Measurements from ENCODE around the gene ZNF638. TPM values are rescaled to one million over a fixed set of nuclear protein-coding genes. Genes with fewer than 3 reads are reported as not detected.
"Not testable (repeated sequence)": the region's sequence is repeated elsewhere in the genome, so short reads cannot be mapped to it uniquely, and the experiment has no call there.

The ZNF638 gene
- polyA plus RNA-seq, 1 of the 3 experiments (the other 2 are of a cell fraction) = 28.1 TPM

DNA sequence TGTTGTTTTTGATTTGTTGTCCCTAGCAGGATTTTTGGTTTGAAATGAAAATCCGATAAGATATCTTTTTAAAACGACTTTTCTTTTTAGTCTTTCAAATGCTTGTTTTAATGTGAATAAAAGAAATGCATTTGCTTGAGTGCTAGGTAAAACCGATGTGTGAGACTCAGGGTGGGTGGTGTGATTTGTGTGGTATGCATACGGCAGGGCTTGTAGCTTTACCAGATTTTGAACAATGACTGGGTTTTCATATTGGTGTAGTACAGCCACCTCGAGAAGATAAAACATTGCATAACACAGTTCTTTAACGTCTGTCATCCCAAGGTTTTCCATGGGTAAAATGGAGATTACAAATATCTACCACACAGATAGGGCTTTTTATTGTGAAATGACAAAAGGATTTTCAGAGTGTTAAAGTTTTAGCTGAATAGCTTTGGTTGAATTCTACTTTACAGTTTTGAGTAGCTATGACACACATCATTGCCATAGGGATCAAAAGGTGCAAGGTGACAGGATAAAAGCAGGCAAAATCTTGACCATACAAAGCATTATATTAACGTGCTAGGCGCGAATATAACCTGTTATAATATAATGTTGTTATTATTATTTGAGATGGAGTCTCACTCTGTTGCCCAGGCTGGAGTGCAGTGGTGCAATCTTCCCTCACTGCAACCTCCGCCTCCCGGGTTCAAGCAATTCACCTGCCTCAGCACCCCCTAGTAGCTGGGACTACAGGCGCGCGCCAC lies 824 bp upstream of the ZNF638 start:
- Histone ChIP-seq H3K27ac (ENCODE audit: low read depth in 2 of 2, low read length in 1 of 2) (no peak overlapping the region), H3K4me2 (peak overlapping the region; percentile 55; the same call in 1 of the 2 replicates), H3K9me2 (no peaks in the 10 kb centered on the region), H4K20me1 (ENCODE audit: insufficient read depth) (peaks cover 29% of the 10 kb centered on the region), H2AFZ (ENCODE audit: low read depth) (peak overlapping the region; percentile 97), H3K4me3 (ENCODE audit: low read depth in 2 of 2, low read length in 1 of 2) (peak overlapping the region in 1 of 2 experiments; percentile 91; a peak in 2 of 4 replicates), H3K9ac (no peak overlapping the region; the same call in 1 of the 2 replicates), H3F3A (replicated peaks; ENCODE audit: insufficient read depth) (no peaks in the 10 kb centered on the region), H3K9me3 (no peaks in the 10 kb centered on the region), H3K4me1 (ENCODE audit: control insufficient read depth in 1 of 2, insufficient read depth in 2 of 2, low read depth in 1 of 2, low read length in 1 of 2) (peaks cover 0 to 11% of the 10 kb centered on the region in 2 experiments; a peak in 2 of 4 replicates), H3K27me3 (ENCODE audit: insufficient read depth) (no peaks in the 10 kb centered on the region), H3K79me2 (ENCODE audit: insufficient read depth) (peaks cover 41% of the 10 kb centered on the region), H3K36me3 (replicated peaks in 1 of 2; ENCODE audit: control insufficient read depth in 1 of 2, insufficient read depth in 2 of 2, low read length in 1 of 2) (peaks cover 2 to 7% of the 10 kb centered on the region in 2 experiments)
- 66% methylated on average over 14 of the region's 14 CpGs for WGBS (ENCODE audit: low lambda C conversion rate)
- CTCF ChIA-PET = interaction anchor here (0.6 to 4.3 kb wide), 20 partner anchors 10 to 1494 kb away, joined by 3 to 32 read pairs (median 4); partner anchors contain the start of gene PAIP2B
- no peak for DNase-seq
- no peak for TF ChIP-seq TEAD4 (IDR thresholded peaks at IDR 0.05; ENCODE audit: borderline replicate concordance, insufficient read depth)
- no peak for TF ChIP-seq SIN3A (IDR thresholded peaks at IDR 0.05; ENCODE audit: borderline replicate concordance, low read depth, low read length)
- POLR2A ChIA-PET = interaction anchor here (0.6 to 1.6 kb wide), 3 partner anchors 31 to 127 kb away, joined by 3 to 6 read pairs (median 3); no protein-coding TSS in a partner anchor

DNA sequence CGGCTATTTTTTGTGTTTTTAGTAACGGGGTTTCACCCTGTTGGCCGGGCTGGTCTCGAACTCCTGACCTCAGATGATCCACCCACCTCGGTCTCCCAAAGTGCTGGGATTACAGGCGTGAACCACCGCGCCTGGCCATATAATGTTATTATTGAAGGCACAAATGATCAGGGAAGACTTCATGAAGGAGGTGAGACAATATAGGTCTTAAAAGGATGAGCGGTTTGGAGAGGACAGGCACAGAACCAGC lies 326 bp upstream of the ZNF638 start:
- H3K9ac ChIP-seq = not testable (repeated sequence)

DNA sequence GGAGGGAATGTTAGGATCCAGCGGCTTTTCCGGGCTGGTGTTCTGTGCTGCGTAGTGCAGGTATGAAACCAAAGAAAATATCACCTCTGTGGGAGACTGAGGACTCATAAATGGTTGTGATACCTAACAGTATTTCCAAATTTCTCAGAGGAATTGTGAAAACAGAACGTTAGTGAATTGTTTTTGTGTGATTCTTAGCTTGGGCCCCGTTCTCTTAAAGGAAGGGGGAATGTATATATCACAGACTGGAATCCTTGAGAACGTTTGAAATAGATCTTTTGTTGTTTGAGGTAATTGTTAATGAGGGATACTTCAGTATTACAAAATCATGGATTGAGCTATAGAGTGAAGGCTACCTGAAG lies 834 bp downstream of the ZNF638 start:
- Histone ChIP-seq H3K27me3 (ENCODE audit: insufficient read depth) (no peaks in the 10 kb centered on the region), H4K20me1 (ENCODE audit: insufficient read depth) (peaks cover 46% of the 10 kb centered on the region), H3K27ac (ENCODE audit: low read depth in 2 of 2, low read length in 1 of 2) (peak overlapping the region; percentile 76 to 97; a peak in 3 of 4 replicates), H2AFZ (ENCODE audit: low read depth) (no peak overlapping the region), H3K4me1 (ENCODE audit: control insufficient read depth in 1 of 2, insufficient read depth in 2 of 2, low read depth in 1 of 2, low read length in 1 of 2) (peaks cover 0 to 14% of the 10 kb centered on the region in 2 experiments; a peak in 3 of 4 replicates), H3K4me3 (ENCODE audit: low read depth in 2 of 2, low read length in 1 of 2) (peak overlapping the region; percentile 91 to 94), H3K36me3 (replicated peaks in 1 of 2; ENCODE audit: control insufficient read depth in 1 of 2, insufficient read depth in 2 of 2, low read length in 1 of 2) (peaks cover 2 to 9% of the 10 kb centered on the region in 2 experiments), H3K9ac (peak overlapping the region; percentile 92), H3K9me2 (no peaks in the 10 kb centered on the region), H3K4me2 (peak overlapping the region; percentile 75), H3F3A (replicated peaks; ENCODE audit: insufficient read depth) (no peaks in the 10 kb centered on the region), H3K9me3 (no peaks in the 10 kb centered on the region), H3K79me2 (ENCODE audit: insufficient read depth) (peaks cover 58% of the 10 kb centered on the region)
- WGBS (ENCODE audit: low lambda C conversion rate) = 0% methylated on average over 6 of the region's 6 CpGs
- POLR2A ChIA-PET = interaction anchor here (1.0 to 1.6 kb wide), 3 partner anchors 54 to 105 kb away, joined by 3 to 6 read pairs (median 4); partner anchors contain the start of gene PAIP2B
- CTCF ChIA-PET = interaction anchor here (0.8 to 4.3 kb wide), 8 partner anchors 20 to 260 kb away, joined by 3 to 32 read pairs (median 4); no protein-coding TSS in a partner anchor
- no peak for DNase-seq
- TF ChIP-seq, protein P1, sequence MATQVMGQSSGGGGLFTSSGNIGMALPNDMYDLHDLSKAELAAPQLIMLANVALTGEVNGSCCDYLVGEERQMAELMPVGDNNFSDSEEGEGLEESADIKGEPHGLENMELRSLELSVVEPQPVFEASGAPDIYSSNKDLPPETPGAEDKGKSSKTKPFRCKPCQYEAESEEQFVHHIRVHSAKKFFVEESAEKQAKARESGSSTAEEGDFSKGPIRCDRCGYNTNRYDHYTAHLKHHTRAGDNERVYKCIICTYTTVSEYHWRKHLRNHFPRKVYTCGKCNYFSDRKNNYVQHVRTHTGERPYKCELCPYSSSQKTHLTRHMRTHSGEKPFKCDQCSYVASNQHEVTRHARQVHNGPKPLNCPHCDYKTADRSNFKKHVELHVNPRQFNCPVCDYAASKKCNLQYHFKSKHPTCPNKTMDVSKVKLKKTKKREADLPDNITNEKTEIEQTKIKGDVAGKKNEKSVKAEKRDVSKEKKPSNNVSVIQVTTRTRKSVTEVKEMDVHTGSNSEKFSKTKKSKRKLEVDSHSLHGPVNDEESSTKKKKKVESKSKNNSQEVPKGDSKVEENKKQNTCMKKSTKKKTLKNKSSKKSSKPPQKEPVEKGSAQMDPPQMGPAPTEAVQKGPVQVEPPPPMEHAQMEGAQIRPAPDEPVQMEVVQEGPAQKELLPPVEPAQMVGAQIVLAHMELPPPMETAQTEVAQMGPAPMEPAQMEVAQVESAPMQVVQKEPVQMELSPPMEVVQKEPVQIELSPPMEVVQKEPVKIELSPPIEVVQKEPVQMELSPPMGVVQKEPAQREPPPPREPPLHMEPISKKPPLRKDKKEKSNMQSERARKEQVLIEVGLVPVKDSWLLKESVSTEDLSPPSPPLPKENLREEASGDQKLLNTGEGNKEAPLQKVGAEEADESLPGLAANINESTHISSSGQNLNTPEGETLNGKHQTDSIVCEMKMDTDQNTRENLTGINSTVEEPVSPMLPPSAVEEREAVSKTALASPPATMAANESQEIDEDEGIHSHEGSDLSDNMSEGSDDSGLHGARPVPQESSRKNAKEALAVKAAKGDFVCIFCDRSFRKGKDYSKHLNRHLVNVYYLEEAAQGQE (IDR thresholded peaks at IDR 0.05; ENCODE audit: low read depth, low read length) = no peak
- TF ChIP-seq RAD21 (IDR thresholded peaks at IDR 0.05; ENCODE audit: low read length) (no peak), CHD2 (IDR thresholded peaks at IDR 0.05; ENCODE audit: low read length, partially characterized antibody) (no peak), ELF1 (IDR thresholded peaks at IDR 0.05) (no peak), NRF1 (IDR thresholded peaks at IDR 0.05; ENCODE audit: low read depth, low read length) (no peak), RXRA (IDR thresholded peaks at IDR 0.05; ENCODE audit: borderline replicate concordance, low read depth) (no peak), TAF1 (IDR thresholded peaks at IDR 0.05; ENCODE audit: borderline replicate concordance, low read depth, low read length) (no peak), FOXM1 (IDR thresholded peaks at IDR 0.05; ENCODE audit: low read depth) (no peak), EZH2phosphoT487 (IDR thresholded peaks at IDR 0.05; ENCODE audit: borderline replicate concordance, low read depth) (no peak), TEAD4 (IDR thresholded peaks at IDR 0.05; ENCODE audit: borderline replicate concordance, insufficient read depth) (no peak), SIN3A (IDR thresholded peaks at IDR 0.05; ENCODE audit: borderline replicate concordance, low read depth, low read length) (no peak)
- TF ChIP-seq, protein P2, sequence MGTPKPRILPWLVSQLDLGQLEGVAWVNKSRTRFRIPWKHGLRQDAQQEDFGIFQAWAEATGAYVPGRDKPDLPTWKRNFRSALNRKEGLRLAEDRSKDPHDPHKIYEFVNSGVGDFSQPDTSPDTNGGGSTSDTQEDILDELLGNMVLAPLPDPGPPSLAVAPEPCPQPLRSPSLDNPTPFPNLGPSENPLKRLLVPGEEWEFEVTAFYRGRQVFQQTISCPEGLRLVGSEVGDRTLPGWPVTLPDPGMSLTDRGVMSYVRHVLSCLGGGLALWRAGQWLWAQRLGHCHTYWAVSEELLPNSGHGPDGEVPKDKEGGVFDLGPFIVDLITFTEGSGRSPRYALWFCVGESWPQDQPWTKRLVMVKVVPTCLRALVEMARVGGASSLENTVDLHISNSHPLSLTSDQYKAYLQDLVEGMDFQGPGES (IDR thresholded peaks at IDR 0.05; ENCODE audit: low read depth, low read length) = no peak
- TF ChIP-seq, protein P3, sequence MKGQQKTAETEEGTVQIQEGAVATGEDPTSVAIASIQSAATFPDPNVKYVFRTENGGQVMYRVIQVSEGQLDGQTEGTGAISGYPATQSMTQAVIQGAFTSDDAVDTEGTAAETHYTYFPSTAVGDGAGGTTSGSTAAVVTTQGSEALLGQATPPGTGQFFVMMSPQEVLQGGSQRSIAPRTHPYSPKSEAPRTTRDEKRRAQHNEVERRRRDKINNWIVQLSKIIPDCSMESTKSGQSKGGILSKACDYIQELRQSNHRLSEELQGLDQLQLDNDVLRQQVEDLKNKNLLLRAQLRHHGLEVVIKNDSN (IDR thresholded peaks at IDR 0.05; ENCODE audit: borderline replicate concordance, low read depth) = no peak

More for the DNA sequence above, 326 bp upstream of the ZNF638 start:
- H3K27ac ChIP-seq (ENCODE audit: low read depth in 2 of 2, low read length in 1 of 2); H3K9me2 ChIP-seq; H3K27me3 ChIP-seq (ENCODE audit: insufficient read depth); H3K36me3 ChIP-seq (replicated peaks in 1 of 2; ENCODE audit: control insufficient read depth in 1 of 2, insufficient read depth in 2 of 2, low read length in 1 of 2); H3F3A ChIP-seq (replicated peaks; ENCODE audit: insufficient read depth); H3K9me3 ChIP-seq; DNase-seq: not testable (repeated sequence)
- CTCF ChIA-PET = interaction anchor here (0.7 to 4.3 kb wide), 23 partner anchors 11 to 259 kb away, joined by 3 to 32 read pairs (median 4); partner anchors contain the start of gene PAIP2B
- peaks cover 34% of the 10 kb centered on the region for H4K20me1 ChIP-seq (ENCODE audit: insufficient read depth)
- H3K4me3 ChIP-seq (ENCODE audit: low read depth in 2 of 2, low read length in 1 of 2) = peak overlapping the region; percentile 91 to 94; a peak in 3 of 4 replicates
- 25% methylated on average over 9 of the region's 9 CpGs for WGBS (ENCODE audit: low lambda C conversion rate)
- POLR2A ChIA-PET = interaction anchor here (0.6 to 1.6 kb wide), 4 partner anchors 32 to 162 kb away, joined by 3 to 6 read pairs (median 4); no protein-coding TSS in a partner anchor
- peaks cover 46% of the 10 kb centered on the region for H3K79me2 ChIP-seq (ENCODE audit: insufficient read depth)
- peaks cover 0 to 11% of the 10 kb centered on the region in 2 experiments; a peak in 3 of 4 replicates for H3K4me1 ChIP-seq (ENCODE audit: control insufficient read depth in 1 of 2, insufficient read depth in 2 of 2, low read depth in 1 of 2, low read length in 1 of 2)
- peak overlapping the region; percentile 97 for H2AFZ ChIP-seq (ENCODE audit: low read depth)
- H3K4me2 ChIP-seq = peak overlapping the region; percentile 55; the same call in 1 of the 2 replicates
